GM20431 (cell line): Measurements from ENCODE around the gene LRCH1.
"Not testable (repeated sequence)": the region's sequence is repeated elsewhere in the genome, so short reads cannot be mapped to it uniquely, and the experiment has no call there.

Experiments
- in situ Hi-C: fragments of 300-500 bp; cut with MseI, MboI; formaldehyde crosslinking; loops from one replicate; pipeline ENCODE4 v1.15.0; 2020; ENCODE audit warnings: low sequenced_read_pairs; ENCODE audit not compliant: unreplicated experiment

LRCH1 gene

DNA sequence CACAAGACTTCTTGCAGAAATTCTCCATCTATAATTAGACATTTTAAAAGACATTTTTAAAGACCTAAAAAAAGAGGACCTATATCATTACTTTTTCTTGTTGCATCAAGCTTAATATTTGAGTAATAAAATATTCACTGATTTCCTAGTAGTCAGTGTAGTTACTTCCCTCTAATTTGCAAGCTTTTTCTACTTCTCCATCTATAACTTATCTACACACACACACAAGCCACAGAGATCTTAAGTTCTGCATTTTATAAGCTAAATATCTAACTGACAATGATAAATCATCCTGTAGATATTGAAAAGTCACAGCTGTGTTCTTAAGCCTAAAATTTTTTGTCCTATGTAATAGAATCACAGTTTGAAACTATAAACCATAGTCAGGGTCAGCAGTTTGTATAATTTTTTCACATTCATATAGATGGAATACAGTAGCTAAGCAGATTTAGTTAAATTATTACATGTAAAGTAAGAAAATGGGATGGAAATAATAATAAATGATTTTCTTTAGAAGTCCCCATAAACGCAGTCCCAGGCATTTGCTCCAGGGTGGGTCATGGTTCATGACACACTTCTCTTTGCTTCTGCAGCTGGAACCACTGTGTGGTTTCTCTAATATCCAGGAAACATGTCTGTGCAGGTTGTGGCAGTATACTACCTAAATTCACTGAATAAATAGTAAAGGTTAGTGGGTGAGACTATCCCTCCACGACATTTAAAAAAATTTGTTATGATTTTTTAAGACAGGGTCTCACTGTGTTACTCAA is 183.8 kb downstream of the LRCH1 start:
- in situ Hi-C loops, result no loop called here

DNA sequence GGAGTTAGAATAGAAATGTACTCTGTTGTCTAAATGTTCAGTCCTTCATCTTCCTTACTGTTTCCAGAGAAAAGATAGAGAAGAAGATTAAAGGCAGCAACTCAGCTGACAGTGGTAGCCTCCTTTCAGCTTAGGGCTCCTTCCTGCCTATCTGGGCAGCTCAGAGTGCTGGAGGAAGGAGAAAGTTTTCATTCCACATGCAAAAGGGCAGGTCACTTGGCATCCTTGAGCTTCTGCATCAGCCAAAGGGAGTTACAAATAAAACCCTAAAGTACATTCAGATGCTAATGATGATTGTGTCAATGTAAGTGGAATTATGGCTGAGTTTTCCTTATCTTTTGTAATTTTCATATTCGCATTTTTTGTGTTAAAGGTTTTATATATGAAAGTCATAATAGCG is 185.1 kb downstream of the LRCH1 start:
- in situ Hi-C loops, result no loop called here

DNA sequence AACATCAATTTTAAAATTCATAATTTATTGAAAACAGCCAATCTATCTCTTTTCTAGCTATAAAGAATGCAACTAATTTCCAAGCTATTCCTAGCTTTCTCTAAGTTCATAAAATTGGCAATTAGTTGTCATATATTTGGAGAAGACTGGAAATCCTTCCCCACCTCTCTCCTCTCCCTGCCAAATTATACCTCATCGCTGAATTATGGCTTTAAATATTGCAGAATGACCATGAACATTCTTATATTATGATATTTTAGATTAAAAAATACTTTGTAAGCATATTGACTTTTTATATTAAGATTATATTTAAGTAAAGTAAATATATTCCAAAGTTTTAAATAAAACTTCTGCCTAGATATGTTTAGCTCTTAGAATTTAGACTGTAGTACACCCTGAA is 185.8 kb downstream of the LRCH1 start:
- in situ Hi-C loops, result no loop called here

DNA sequence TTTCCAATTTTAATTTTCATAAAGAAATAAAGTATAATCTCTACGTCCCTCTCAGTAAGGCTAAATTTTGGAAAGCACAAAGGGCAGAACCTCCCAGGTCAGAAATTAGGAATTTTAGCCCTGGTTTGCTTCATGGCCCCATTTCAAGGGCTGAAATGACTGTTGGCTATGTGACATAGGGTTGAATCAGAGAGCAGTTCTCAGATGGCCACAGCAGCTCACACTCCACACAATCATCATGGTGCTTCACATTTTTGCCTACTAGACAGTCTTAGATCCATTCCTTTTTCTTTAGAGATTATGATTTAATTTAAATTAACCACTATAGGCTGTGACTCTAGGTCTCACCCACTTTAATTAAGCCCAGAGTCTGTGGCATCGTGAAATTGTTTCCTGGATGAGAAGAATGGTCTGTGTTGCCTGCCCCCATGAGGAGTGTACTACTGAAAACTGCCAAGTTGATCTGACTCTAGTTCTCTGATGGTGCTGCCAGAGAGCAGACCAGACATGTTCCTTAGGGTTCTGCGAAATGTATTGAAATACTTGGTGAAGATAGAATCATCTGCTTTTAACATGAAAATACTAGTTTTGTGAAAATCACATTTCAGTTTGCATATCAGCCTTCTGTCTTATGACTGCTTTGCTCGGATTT is 186.6 kb downstream of the LRCH1 start:
- in situ Hi-C loops, result no loop called here

DNA sequence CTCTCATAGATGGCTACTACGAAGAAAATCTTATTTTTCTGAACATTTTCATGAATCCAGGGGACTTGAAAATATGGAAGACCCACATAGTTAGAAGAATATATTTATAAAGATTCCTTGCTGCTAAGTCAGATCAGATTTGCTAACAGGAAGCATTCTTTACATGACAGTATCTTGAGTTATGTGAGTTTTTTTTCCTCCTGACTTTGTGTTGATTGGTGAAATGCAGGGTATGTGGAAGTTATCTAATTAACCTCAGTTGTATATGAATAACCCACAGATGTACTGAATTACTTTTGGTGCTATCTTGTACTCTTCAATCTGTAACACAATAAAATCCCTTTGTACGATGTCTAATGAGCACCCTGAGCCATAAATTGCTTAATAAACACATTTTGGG is 190.2 kb downstream of the LRCH1 start:
- in situ Hi-C loops, result no loop called here

DNA sequence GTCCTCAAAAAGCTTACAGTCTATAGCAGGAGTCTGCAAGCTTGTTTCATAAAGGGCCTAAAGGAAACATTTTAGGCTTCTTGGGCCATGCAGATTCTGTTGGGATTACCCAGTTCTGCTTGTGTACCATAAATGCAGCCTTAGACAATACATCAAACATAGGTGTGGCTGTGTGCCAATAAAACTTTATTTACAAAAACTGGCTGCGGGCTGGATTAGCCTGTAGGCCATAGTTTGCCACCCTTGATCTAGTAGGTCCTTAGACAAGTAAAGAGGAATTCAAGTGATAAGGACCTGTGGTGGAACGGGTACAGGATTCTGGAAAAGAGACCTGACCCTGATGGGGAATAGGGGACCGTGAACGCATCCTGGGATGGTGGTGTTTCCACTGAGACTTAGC is 192.1 kb downstream of the LRCH1 start:
- in situ Hi-C loops, result no loop called here

DNA sequence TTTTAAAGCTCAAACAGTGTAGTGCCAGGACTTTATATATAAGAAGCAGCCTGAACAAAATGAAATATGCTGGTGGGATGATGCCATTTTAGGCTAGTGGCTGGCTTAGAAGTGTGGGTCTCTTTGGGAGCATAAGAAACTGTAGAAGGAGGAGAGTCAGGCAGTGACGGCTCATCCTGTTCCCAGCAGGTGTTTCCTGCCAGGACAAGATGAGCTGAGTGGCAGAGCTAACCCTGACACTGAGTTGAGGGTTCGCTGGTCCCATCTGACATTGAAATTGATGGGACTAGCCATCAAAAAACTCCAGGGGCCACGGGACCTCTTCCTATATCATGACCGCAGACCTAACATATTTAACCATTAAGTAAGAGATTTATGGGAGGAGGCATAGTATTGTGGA is 192.7 kb downstream of the LRCH1 start:
- in situ Hi-C loops, result no loop called here

DNA sequence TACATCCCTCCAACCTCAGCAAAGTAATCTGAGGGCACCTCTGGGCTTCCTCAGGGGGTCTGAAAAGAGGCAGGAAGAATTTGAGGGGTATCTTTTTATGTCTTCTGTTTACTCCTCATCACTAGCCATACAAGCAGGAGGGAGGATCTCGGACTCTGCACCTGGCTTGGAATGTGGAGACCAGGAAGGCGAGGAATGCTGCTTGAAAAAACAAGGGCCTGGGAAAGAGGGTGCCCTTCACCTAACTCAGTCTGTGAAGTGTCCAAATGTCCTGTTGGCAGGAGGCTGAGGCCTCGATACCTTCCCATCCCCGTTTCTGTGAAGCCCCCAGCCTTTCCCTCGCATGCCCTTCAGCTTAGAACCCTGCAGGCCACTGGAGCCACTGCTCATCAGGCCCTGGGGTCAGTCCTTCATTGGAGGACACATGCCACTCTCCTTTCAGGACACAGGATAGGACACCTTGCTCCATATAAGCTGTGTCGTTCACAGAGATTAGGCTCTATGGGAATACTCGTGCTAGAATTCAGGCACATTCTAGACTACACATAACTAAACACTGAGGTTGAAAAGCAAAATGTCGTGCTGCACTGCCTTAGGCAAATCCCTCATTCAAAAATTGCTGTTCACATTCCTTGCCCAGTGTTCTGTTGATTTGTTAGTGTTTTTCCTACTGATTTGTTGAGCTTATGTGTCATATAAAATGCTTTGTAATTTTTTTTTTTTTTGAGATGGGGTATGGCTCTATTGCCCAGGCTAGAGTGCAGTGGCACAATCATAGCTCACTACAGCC is 194.3 kb downstream of the LRCH1 start:
- in situ Hi-C loops, result no loop called here

DNA sequence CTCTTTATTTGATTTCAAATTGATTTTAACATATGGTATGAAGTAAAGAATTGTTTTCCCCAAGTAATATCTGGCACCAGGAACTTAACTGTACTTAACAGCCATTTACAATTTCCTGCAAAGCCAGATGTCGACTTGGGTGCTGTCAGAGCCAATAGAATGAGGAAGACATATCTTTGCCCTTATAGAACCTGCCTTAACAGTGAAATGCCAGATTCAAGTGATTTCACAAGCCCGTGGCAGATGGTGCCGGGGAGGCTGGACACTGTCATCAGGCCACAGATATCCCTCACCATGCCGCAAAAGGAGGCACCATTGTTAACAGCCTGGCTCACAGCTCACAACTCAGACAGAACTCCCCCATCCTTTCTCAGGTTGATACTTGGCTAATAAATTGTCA is 195.3 kb downstream of the LRCH1 start:
- in situ Hi-C loops, result no loop called here

DNA sequence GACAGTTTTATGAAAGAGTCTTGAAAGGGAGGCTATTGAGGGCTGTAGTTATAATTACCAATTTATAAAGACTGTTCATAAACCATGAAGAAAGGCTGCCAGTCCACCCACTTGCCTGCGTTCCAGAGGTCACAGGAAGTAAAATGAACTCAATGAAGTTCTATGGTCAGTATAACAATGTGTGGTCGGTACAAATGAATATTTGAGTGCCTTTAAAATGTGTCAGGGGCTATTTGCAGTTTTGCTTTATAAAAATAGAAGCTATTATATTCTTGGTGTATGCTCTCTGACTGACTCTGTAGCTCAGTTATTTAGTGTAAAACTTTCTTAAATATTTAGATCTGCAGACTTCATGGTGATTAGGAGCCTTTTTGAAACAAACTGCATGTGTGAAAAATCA is 197.0 kb downstream of the LRCH1 start:
- in situ Hi-C loops, result no loop called here

DNA sequence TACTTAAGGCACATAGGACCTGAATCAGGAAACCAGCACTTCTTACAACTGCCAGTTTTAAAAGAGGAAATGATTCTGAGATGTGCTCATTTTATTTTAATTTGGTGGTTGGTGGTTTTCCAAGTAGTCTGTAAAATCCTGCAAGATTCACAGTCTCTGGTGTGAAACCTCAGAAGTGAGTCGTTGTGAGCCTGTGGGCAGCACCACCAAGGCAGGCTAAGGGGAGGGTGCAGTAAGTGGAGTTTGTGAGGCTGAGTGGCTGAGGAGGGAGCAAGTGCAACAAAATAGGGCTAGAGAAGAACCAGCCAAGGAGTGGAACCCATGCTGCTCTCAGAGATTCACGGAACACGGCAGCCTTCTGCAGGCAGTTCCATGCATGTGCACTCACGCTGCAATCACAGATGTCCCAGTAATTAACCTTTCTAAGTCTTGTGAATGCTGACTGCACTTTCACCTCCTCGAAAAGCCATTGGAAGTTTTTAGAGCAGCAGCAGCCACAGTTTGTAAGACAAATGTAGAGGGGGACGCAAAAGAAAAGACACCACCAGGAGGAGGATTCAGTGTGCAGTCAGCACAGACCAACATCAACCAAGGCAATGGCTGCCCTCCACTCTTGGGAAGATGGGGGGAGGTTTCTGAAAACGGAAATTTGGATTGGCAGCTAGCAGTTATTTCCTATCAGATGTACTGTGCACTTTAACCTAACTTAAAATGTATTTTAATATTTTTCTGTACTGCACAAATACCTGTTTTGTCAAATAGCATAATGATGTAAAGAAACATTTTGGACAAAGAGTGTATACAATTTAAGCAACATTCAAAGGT is 199.1 kb downstream of the LRCH1 start:
- in situ Hi-C loops, result no loop called here

DNA sequence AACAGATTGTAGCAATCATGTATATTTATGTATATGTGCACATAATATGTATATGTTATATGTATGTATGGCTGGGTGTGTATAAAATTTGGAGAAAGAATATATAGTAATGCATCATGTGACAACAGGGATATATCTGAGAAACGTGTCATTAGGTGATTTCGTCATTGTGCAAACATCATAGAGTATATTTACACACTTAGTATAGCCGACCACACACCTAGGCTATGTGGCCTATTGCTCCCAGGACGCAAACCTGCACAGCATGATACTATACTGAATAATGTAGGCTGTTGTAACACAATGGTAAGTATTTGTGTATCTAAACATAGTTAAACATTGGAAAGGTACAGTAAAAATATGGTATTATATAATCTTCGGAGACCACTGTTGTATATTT is 200.2 kb downstream of the LRCH1 start:
- in situ Hi-C loops, result no loop called here

DNA sequence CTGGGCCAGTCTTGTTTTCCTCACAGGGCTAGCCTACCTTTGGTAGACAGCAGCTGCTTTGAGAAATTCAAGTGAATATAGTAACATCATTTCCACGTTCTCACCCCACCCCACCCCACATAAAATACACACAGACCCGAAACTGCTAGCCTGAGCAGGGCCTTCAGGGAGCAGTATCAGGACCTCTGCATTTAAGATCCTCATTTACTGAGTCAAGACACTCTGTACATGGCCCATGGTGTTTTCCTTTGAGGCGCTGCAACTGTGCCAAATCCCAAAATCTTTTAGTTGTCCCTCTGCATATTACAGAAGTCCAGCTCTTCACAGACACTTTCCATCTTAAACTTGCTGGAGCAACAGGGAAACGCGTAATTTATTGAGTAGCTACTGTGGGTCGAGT is 200.9 kb downstream of the LRCH1 start:
- in situ Hi-C loops, result no loop called here

DNA sequence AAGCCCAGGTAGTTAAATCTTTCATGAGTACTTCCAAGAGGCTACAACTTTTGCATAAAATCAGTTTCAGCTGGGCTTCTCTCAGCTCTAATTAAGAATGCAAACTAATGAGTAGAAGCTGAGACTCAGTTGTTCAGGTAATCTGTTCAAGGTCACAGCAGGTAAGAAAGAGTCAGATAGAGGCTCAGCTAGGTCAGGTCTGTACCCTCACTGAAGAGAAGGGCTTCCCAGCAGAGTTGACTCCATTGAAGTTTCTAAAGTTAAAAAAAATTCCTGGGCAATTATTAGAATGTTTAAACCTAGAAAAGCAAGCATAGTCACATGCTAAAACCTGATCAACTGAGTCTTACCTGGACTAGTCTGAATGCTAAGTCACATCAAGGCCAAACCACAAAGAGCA is 201.8 kb downstream of the LRCH1 start:
- in situ Hi-C loops, result no loop called here

DNA sequence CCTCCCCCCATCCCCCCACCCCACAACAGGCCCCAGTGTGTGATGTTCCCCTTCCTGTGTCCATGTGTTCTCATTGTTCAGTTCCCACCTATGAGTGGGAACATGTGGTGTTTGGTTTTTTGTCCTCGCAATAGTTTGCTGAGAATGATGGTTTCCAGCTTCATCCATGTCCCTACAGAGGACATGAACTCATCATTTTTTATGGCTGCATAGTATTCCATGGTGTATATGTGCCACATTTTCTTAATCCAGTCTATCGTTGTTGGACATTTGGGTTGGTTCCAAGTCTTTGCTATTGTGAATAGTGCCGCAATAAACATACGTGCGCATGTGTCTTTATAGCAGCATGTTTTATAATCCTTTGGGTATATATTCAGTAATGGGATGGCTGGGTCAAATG is 202.5 kb downstream of the LRCH1 start:
- in situ Hi-C loops, result not testable (repeated sequence)

DNA sequence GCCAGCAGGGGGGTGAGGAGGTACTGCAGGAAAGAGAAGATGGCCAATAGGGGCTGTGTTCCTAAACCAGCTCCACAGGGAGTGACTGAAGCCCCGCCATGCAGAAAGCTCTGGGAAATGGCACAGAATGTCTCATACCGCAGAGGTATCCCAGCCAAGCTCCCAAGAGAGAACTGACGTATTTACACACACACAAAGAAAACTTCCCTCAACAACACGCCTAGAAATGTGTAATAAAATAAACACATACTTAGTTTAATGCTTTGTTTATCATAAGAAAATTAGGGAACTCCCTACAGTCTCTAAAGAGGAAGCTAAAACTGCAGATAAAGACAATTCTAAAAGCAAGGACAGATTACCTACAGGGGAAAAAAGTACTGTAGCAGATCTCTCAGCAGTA is 204.0 kb downstream of the LRCH1 start:
- in situ Hi-C loops, result no loop called here

DNA sequence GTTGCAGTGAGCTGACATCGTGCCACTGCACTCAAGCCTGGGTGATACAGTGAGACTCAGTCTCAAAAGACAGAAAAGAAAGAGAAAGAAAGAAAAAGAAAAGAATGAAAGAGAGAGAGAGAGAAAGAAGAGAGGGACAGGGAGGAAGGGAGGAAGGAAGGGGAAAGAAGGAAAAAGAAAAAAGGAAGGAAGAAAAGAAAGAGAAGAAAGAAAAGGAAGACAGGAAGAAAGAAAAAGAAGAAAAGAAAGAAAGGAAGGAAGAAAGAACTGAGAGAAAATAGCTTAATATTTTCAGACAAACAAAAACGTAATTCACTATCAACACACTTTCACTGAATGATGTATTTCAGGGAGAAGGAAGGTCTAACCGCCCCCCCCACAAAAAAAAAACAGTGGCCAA is 204.7 kb downstream of the LRCH1 start:
- in situ Hi-C loops, result no loop called here

DNA sequence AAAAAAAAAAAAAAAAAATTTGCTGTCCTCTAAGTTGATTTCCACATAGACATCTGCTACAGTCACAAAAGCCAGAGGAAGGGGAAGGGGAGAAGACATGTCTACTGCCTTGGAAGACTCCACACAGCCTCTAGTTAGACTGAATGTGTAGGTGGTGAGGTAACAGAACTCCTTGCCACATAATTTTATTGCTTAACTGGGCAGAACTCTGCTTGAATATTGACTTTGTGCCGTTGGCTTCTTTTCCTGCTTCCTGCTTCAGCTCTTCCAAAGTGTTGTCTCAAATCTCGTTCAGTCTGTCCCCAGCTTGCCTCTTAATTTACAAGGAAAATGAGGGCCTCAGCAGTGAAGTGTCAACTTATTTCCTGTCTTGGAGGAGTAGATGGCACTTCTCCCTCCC is 206.9 kb downstream of the LRCH1 start:
- in situ Hi-C loops, result no loop called here

DNA sequence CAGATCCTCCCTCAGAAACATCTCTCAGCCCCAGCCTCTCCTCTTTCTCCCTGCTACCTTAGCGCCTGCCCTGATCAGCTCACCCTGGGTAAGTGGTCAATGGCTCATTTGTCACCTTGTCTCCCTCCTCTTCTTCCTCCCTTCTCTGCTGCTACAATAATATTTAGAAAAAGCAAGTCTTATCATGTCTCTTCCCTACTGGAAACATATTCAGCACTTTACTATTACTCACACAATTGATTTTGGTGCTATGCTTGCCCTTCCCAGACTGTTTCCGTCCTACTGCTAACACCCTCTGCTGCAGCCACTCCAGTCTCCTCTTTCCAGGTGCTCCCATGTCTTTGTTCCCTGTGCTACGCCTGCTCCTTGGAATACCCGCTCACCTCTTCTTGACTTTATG is 208.2 kb downstream of the LRCH1 start:
- in situ Hi-C loops, result no loop called here

DNA sequence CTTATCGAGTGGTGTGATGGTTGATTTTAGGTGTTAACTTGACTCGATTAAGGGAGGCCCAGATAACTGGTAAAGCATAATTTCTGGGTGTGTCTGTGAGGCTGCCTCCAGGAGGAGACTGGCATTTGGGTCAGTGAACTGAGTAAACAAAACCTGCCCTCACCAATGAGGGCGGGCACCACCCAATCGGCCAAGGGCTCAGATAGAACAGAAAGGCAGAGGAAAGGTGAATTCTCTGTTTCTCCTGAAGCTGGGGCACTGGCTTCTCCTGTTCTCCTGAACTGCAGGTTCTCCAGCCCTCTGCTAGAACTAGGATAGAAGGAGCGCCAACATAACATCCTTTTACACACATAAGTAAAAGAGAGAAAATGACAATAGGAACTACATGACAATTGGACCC is 208.9 kb downstream of the LRCH1 start:
- in situ Hi-C loops, result no loop called here
